ENCODE measurements around the gene ADAMTSL1.

The ADAMTSL1 gene

DNA sequence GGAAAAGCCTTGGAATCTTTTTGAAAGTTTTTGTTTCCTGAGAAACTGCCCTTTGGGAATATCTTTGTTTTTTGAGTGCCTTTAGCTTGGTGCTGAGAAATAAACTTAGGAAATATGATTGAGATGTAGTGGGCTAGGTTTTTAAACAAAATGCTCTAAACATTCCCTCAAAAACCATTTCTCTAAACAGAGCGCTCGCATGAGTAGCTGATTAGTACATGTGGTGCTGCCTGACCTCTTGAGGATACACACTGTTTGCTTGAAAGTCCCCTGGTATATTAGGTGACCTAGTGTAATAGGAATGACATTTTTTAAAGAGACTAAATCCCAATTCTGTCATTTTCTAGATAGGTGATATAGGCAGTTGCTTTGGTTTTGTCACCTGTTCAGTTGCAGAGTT is 132.3 kb downstream of the ADAMTSL1 start:
- Histone ChIP-seq H3K27ac (replicated peaks) (no peak overlapping the region), H3K4me3 (replicated peaks; ENCODE audit: insufficient read depth, low read length) (no peak overlapping the region), H3K27me3 (ENCODE audit: insufficient read depth, poor library complexity, severe bottlenecking) (no peaks in the 10 kb centered on the region)
- TF ChIP-seq GABPA (IDR thresholded peaks at IDR 0.05; ENCODE audit: low read depth) (no peak), SPI1 (IDR thresholded peaks at IDR 0.05; ENCODE audit: borderline replicate concordance, low read depth) (no peak), POLR2AphosphoS5 (IDR thresholded peaks at IDR 0.05; ENCODE audit: low read depth) (no peak), CTCF (IDR thresholded peaks at IDR 0.05; ENCODE audit: insufficient read depth, low read length) (no peak)
- TF ChIP-seq, protein P1, sequence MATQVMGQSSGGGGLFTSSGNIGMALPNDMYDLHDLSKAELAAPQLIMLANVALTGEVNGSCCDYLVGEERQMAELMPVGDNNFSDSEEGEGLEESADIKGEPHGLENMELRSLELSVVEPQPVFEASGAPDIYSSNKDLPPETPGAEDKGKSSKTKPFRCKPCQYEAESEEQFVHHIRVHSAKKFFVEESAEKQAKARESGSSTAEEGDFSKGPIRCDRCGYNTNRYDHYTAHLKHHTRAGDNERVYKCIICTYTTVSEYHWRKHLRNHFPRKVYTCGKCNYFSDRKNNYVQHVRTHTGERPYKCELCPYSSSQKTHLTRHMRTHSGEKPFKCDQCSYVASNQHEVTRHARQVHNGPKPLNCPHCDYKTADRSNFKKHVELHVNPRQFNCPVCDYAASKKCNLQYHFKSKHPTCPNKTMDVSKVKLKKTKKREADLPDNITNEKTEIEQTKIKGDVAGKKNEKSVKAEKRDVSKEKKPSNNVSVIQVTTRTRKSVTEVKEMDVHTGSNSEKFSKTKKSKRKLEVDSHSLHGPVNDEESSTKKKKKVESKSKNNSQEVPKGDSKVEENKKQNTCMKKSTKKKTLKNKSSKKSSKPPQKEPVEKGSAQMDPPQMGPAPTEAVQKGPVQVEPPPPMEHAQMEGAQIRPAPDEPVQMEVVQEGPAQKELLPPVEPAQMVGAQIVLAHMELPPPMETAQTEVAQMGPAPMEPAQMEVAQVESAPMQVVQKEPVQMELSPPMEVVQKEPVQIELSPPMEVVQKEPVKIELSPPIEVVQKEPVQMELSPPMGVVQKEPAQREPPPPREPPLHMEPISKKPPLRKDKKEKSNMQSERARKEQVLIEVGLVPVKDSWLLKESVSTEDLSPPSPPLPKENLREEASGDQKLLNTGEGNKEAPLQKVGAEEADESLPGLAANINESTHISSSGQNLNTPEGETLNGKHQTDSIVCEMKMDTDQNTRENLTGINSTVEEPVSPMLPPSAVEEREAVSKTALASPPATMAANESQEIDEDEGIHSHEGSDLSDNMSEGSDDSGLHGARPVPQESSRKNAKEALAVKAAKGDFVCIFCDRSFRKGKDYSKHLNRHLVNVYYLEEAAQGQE (IDR thresholded peaks at IDR 0.05; ENCODE audit: insufficient replicate concordance, low read depth): no peak
- DNase-seq (ENCODE audit: low read depth in 1 of 2, low spot score in 1 of 2): no peak

DNA sequence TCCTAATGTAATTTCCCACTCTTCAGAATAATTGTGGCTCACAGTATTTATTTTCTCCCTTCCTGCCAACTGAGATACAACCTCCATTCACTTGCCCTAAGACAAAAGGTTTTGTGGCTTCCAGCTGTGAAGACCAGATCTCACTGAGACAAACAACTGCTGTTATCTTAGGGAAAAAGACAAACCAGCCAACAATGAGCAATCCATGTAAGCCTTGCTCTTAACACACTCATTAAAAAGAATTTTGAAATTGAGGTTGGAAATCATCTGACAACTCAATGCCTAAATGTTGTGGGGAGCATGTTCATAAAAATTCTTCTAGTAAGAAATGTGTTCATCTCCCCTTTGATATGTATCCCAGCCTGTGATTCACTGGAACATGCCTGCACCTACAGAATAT is 132.9 kb downstream of the ADAMTSL1 start:
- no peak for TF ChIP-seq CTCF (IDR thresholded peaks at IDR 0.05; ENCODE audit: insufficient read depth, low read length)
- TF ChIP-seq, protein P1 (IDR thresholded peaks at IDR 0.05; ENCODE audit: insufficient replicate concordance, low read depth): no peak
- TF ChIP-seq SPI1 (IDR thresholded peaks at IDR 0.05; ENCODE audit: borderline replicate concordance, low read depth): no peak
- no peak for TF ChIP-seq POLR2AphosphoS5 (IDR thresholded peaks at IDR 0.05; ENCODE audit: low read depth)
- no peak for TF ChIP-seq GABPA (IDR thresholded peaks at IDR 0.05; ENCODE audit: low read depth)
- no peak overlapping the region for H3K27ac ChIP-seq (replicated peaks)
- H3K4me3 ChIP-seq (replicated peaks; ENCODE audit: insufficient read depth, low read length): no peak overlapping the region
- no peaks in the 10 kb centered on the region for H3K27me3 ChIP-seq (ENCODE audit: insufficient read depth, poor library complexity, severe bottlenecking)
- DNase-seq (ENCODE audit: low read depth in 1 of 2, low spot score in 1 of 2): no peak

DNA sequence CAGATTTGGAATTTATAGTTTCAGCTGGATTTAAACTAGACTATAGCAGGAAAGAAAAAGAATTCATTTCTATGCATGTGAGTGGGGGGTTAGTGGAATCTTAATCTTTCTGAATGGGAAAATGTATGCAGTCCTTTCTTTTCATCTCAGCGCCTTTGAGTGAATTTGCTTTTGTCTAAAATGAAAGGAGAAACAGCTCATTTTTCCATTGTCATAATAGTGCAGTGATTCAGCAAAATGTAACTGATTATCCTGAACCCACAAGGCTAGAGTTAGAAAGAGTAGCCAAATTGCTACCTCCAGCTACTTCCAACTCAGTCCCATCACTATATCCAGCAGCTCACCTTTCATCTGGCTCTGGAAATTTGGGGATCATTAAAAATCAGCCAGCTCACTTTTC is 134.4 kb downstream of the ADAMTSL1 start:
- H3K27ac ChIP-seq (replicated peaks): no peak overlapping the region
- no peak for DNase-seq (ENCODE audit: low read depth in 1 of 2, low spot score in 1 of 2)
- no peak for TF ChIP-seq GABPA (IDR thresholded peaks at IDR 0.05; ENCODE audit: low read depth)
- TF ChIP-seq CTCF (IDR thresholded peaks at IDR 0.05; ENCODE audit: insufficient read depth, low read length): no peak
- TF ChIP-seq, protein P1 (IDR thresholded peaks at IDR 0.05; ENCODE audit: insufficient replicate concordance, low read depth): no peak
- TF ChIP-seq POLR2AphosphoS5 (IDR thresholded peaks at IDR 0.05; ENCODE audit: low read depth): no peak
- TF ChIP-seq SPI1 (IDR thresholded peaks at IDR 0.05; ENCODE audit: borderline replicate concordance, low read depth): no peak

More for the DNA sequence above, 134.4 kb downstream of the ADAMTSL1 start:
- H3K27me3 ChIP-seq (ENCODE audit: insufficient read depth, poor library complexity, severe bottlenecking): no peaks in the 10 kb centered on the region
- H3K4me3 ChIP-seq (replicated peaks; ENCODE audit: insufficient read depth, low read length): no peak overlapping the region

All from HL-60 (cell line).